Measurements from ENCODE around the gene ZNF775.

ZNF775 gene

DNA sequence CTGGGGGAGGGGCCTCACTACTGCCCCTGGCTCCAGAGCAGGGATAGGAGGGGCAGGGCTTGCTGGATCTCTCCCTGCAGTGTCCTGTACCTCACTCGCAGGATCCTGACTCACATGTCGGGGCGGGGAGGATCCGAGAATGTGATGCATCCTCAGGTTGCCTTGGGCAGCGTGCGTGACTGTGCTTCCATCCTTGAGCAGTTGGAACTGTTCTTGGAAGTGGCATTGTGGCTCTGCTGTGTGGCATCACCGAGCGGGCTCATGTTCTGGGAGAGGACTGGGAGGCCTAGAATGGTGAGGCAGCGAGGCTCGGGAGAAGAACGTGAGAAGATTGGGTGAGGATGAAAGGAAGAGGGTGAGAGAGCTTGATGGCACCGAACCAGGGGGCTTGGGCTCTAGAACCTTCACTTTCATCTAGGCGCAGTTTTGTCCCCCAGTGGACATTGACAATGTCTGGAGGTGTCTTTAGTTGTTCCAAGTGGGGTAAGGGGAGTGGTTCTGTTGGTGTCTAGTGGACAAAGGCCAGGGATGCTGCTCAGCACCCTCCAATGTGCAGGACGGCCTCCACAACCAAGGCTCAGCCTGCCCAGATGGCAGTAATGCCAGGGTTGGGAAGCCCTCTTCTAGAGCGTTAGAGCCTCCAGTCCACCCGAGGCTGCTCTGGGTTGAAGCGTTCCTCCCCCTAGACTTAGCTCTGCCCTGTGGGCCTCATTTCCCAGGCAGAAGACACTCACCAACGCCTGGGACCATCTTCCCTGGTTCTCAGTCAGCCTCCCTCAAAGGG lies 46.1 kb upstream of the ZNF775 start:
- no peak overlapping the region for H3K9ac ChIP-seq (ENCODE audit: low read length)
- H2BK12ac ChIP-seq (ENCODE audit: low read length in 2 of 2): no peak overlapping the region
- no peak overlapping the region for H2BK15ac ChIP-seq (ENCODE audit: low read depth, poor library complexity, severe bottlenecking)
- no peaks in the 10 kb centered on the region for H3K4me1 ChIP-seq (ENCODE audit: control insufficient read depth, insufficient read depth, low read depth, low read length)
- DNase-seq: no peak
- no peak overlapping the region for H3K23ac ChIP-seq (ENCODE audit: low read length in 2 of 2)
- H2BK120ac ChIP-seq (ENCODE audit: low read depth, low read length): no peak overlapping the region
- no peak overlapping the region for H3K27ac ChIP-seq (ENCODE audit: low read length, poor library complexity, severe bottlenecking)
- no peaks in the 10 kb centered on the region for H3K9me3 ChIP-seq (ENCODE audit: control insufficient read depth, low read length)
- WGBS: 89% methylated on average over 18 of the region's 18 CpGs
- no peaks in the 10 kb centered on the region for H3K36me3 ChIP-seq (ENCODE audit: control insufficient read depth in 1 of 2, insufficient read depth in 2 of 2, low read depth in 1 of 2, low read length in 2 of 2)
- peaks cover 14 to 21% of the 10 kb centered on the region in 2 experiments for H3K27me3 ChIP-seq (ENCODE audit: control insufficient read depth in 1 of 2, insufficient read depth in 1 of 2, low read length in 2 of 2)
- H3K4me2 ChIP-seq (ENCODE audit: low read length, poor library complexity, severe bottlenecking): no peak overlapping the region
- no peak overlapping the region for H2BK5ac ChIP-seq (ENCODE audit: low read depth, low read length, poor library complexity, severe bottlenecking)
- H3K79me1 ChIP-seq (replicated peaks; ENCODE audit: low read length, poor library complexity, severe bottlenecking): no peaks in the 10 kb centered on the region
- no peak overlapping the region for H3K18ac ChIP-seq (ENCODE audit: low read depth in 1 of 2, low read length in 2 of 2)
- no peak overlapping the region for H2AK5ac ChIP-seq (ENCODE audit: low read length, severe bottlenecking)
- H2AFZ ChIP-seq (ENCODE audit: low read depth, low read length): no peak overlapping the region
- no peak overlapping the region for H4K8ac ChIP-seq (ENCODE audit: low read length)
- H3K4ac ChIP-seq (ENCODE audit: low read depth in 1 of 2, low read length in 2 of 2): no peak overlapping the region
- H4K91ac ChIP-seq (ENCODE audit: low read length): no peak overlapping the region
- H3K4me3 ChIP-seq (ENCODE audit: insufficient read depth in 1 of 2, low read depth in 1 of 2, low read length in 2 of 2): no peak overlapping the region
- H3K14ac ChIP-seq (ENCODE audit: low read length in 2 of 2): no peak overlapping the region

DNA sequence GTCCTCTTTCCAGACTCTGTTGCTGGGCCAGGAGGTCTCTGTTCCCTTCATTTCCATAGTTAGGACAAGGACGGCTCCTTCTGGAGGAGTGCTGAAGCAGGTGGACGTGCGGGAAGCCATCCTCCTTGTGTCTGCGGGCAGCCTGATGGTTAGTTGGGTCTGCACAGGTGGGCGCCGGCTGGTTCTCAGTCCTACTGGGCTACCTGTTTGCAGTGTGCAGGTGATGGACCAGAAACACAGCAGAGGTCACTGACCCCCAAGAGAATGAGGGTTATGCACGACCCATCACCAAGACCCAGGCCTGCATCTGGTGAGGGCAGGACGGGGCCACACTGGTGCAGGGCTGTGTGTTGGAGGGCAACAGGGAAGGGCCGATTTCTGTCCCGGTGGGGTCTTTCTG lies 45.5 kb upstream of the ZNF775 start:
- peak overlapping the region; percentile 12 for H4K91ac ChIP-seq (ENCODE audit: low read length)
- H2BK5ac ChIP-seq (ENCODE audit: low read depth, low read length, poor library complexity, severe bottlenecking): no peak overlapping the region
- H3K4ac ChIP-seq (ENCODE audit: low read depth in 1 of 2, low read length in 2 of 2): no peak overlapping the region
- no peaks in the 10 kb centered on the region for H3K36me3 ChIP-seq (ENCODE audit: control insufficient read depth in 1 of 2, insufficient read depth in 2 of 2, low read depth in 1 of 2, low read length in 2 of 2)
- H2BK15ac ChIP-seq (ENCODE audit: low read depth, poor library complexity, severe bottlenecking): no peak overlapping the region
- no peak for DNase-seq
- H3K4me1 ChIP-seq (ENCODE audit: control insufficient read depth, insufficient read depth, low read depth, low read length): no peaks in the 10 kb centered on the region
- no peaks in the 10 kb centered on the region for H3K9me3 ChIP-seq (ENCODE audit: control insufficient read depth, low read length)
- peaks cover 16 to 23% of the 10 kb centered on the region in 2 experiments for H3K27me3 ChIP-seq (ENCODE audit: control insufficient read depth in 1 of 2, insufficient read depth in 1 of 2, low read length in 2 of 2)
- H2AFZ ChIP-seq (ENCODE audit: low read depth, low read length): no peak overlapping the region
- no peak overlapping the region for H3K18ac ChIP-seq (ENCODE audit: low read depth in 1 of 2, low read length in 2 of 2)
- no peak overlapping the region for H3K14ac ChIP-seq (ENCODE audit: low read length in 2 of 2)
- no peak overlapping the region for H2BK120ac ChIP-seq (ENCODE audit: low read depth, low read length)
- no peak overlapping the region for H4K8ac ChIP-seq (ENCODE audit: low read length)
- WGBS: 87% methylated on average over 10 of the region's 10 CpGs
- H3K4me2 ChIP-seq (ENCODE audit: low read length, poor library complexity, severe bottlenecking): no peak overlapping the region
- no peak overlapping the region for H3K27ac ChIP-seq (ENCODE audit: low read length, poor library complexity, severe bottlenecking)
- H3K9ac ChIP-seq (ENCODE audit: low read length): no peak overlapping the region
- no peaks in the 10 kb centered on the region for H3K79me1 ChIP-seq (replicated peaks; ENCODE audit: low read length, poor library complexity, severe bottlenecking)
- no peak overlapping the region for H2AK5ac ChIP-seq (ENCODE audit: low read length, severe bottlenecking)
- H3K23ac ChIP-seq (ENCODE audit: low read length in 2 of 2): no peak overlapping the region
- no peak overlapping the region for H3K4me3 ChIP-seq (ENCODE audit: insufficient read depth in 1 of 2, low read depth in 1 of 2, low read length in 2 of 2)
- peak overlapping the region; percentile 12 to 61 for H2BK12ac ChIP-seq (ENCODE audit: low read length in 2 of 2)

DNA sequence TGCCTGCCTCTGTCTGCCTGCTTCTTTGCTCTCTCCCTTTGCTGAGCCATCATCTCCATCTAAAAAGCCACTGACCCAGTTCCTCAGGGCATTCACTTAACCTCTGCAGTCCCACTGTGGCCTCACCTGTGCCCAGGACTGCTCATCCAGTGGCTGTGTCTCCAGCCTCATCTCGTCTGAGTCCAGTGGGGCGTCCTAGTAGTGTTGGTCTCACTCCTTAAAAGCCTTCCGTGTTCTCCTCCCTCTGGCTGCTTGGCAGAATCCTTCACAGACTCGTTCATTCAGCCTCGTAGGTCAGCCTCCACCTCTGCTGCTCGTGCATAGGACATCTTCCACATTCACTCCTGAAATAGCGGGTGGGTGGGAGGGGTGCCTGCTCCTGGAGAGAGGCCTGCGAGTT lies 45.0 kb upstream of the ZNF775 start:
- H3K36me3 ChIP-seq (ENCODE audit: control insufficient read depth in 1 of 2, insufficient read depth in 2 of 2, low read depth in 1 of 2, low read length in 2 of 2): no peaks in the 10 kb centered on the region
- H2BK120ac ChIP-seq (ENCODE audit: low read depth, low read length): no peak overlapping the region
- H3K27ac ChIP-seq (ENCODE audit: low read length, poor library complexity, severe bottlenecking): no peak overlapping the region
- peaks cover 2% of the 10 kb centered on the region for H3K4me1 ChIP-seq (ENCODE audit: control insufficient read depth, insufficient read depth, low read depth, low read length)
- H4K8ac ChIP-seq (ENCODE audit: low read length): no peak overlapping the region
- H3K18ac ChIP-seq (ENCODE audit: low read depth in 1 of 2, low read length in 2 of 2): no peak overlapping the region
- H3K4me2 ChIP-seq (ENCODE audit: low read length, poor library complexity, severe bottlenecking): no peak overlapping the region
- 83% methylated on average over 8 of the region's 8 CpGs for WGBS
- no peak overlapping the region for H2BK15ac ChIP-seq (ENCODE audit: low read depth, poor library complexity, severe bottlenecking)
- H3K4ac ChIP-seq (ENCODE audit: low read depth in 1 of 2, low read length in 2 of 2): no peak overlapping the region
- no peak overlapping the region for H2AFZ ChIP-seq (ENCODE audit: low read depth, low read length)
- no peak overlapping the region for H3K23ac ChIP-seq (ENCODE audit: low read length in 2 of 2)
- no peak for DNase-seq
- H3K4me3 ChIP-seq (ENCODE audit: insufficient read depth in 1 of 2, low read depth in 1 of 2, low read length in 2 of 2): no peak overlapping the region
- peaks cover 21 to 28% of the 10 kb centered on the region in 2 experiments for H3K27me3 ChIP-seq (ENCODE audit: control insufficient read depth in 1 of 2, insufficient read depth in 1 of 2, low read length in 2 of 2)
- no peaks in the 10 kb centered on the region for H3K9me3 ChIP-seq (ENCODE audit: control insufficient read depth, low read length)
- no peak overlapping the region for H3K9ac ChIP-seq (ENCODE audit: low read length)
- no peak overlapping the region for H3K14ac ChIP-seq (ENCODE audit: low read length in 2 of 2)
- no peaks in the 10 kb centered on the region for H3K79me1 ChIP-seq (replicated peaks; ENCODE audit: low read length, poor library complexity, severe bottlenecking)
- H2BK5ac ChIP-seq (ENCODE audit: low read depth, low read length, poor library complexity, severe bottlenecking): no peak overlapping the region
- H4K91ac ChIP-seq (ENCODE audit: low read length): peak overlapping the region; percentile 12
- no peak overlapping the region for H2AK5ac ChIP-seq (ENCODE audit: low read length, severe bottlenecking)
- peak overlapping the region; percentile 12 to 61 for H2BK12ac ChIP-seq (ENCODE audit: low read length in 2 of 2)

DNA sequence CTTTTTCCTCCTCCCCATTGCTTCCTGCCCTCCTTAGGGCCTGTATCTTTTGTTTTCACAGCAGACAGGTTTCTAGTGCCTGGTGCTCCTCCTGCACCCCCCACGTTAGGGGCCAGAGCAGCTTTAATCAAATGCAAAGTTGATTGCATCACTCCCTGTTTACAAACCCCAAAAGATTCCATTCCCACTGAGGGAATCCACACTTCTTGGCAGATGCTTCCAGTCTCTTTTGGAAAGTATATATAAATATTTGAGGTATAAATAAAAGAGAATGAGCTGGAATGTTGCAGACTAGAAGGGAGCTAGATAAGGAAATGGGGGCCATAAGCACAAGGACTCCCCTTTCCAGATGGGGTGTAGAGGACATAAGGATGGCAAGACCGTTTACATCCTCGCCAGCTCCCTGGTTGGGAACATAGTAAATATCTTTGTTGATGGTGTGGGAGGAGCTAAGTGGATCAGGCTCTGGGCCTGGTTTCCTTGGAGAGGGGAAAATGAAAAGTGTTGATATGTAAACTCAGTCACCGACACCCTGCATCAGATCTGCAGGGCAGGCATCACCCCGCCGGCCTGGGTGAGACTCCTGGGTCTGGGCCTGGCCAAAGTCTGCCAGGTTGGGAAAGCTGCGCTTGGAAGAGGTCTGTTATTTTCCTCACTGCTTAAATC lies 43.9 kb upstream of the ZNF775 start:
- Histone ChIP-seq H3K27ac (ENCODE audit: low read length, poor library complexity, severe bottlenecking) (no peak overlapping the region), H4K8ac (ENCODE audit: low read length) (no peak overlapping the region), H3K27me3 (ENCODE audit: control insufficient read depth in 1 of 2, insufficient read depth in 1 of 2, low read length in 2 of 2) (peaks cover 31 to 39% of the 10 kb centered on the region in 2 experiments), H2AFZ (ENCODE audit: low read depth, low read length) (no peak overlapping the region), H4K91ac (ENCODE audit: low read length) (no peak overlapping the region), H3K14ac (ENCODE audit: low read length in 2 of 2) (no peak overlapping the region), H3K36me3 (ENCODE audit: control insufficient read depth in 1 of 2, insufficient read depth in 2 of 2, low read depth in 1 of 2, low read length in 2 of 2) (no peaks in the 10 kb centered on the region), H3K23ac (ENCODE audit: low read length in 2 of 2) (no peak overlapping the region), H3K4me1 (ENCODE audit: control insufficient read depth, insufficient read depth, low read depth, low read length) (peaks cover 12% of the 10 kb centered on the region), H3K9ac (ENCODE audit: low read length) (no peak overlapping the region), H3K9me3 (ENCODE audit: control insufficient read depth, low read length) (no peaks in the 10 kb centered on the region), H3K4me2 (ENCODE audit: low read length, poor library complexity, severe bottlenecking) (no peak overlapping the region), H2BK12ac (ENCODE audit: low read length in 2 of 2) (peak overlapping the region in 1 of 2 experiments; percentile 67), H3K79me1 (replicated peaks; ENCODE audit: low read length, poor library complexity, severe bottlenecking) (no peaks in the 10 kb centered on the region), H2BK120ac (ENCODE audit: low read depth, low read length) (no peak overlapping the region), H2AK5ac (ENCODE audit: low read length, severe bottlenecking) (no peak overlapping the region), H2BK15ac (ENCODE audit: low read depth, poor library complexity, severe bottlenecking) (peak overlapping the region; percentile 1), H3K4me3 (ENCODE audit: insufficient read depth in 1 of 2, low read depth in 1 of 2, low read length in 2 of 2) (no peak overlapping the region), H2BK5ac (ENCODE audit: low read depth, low read length, poor library complexity, severe bottlenecking) (no peak overlapping the region), H3K18ac (ENCODE audit: low read depth in 1 of 2, low read length in 2 of 2) (no peak overlapping the region), H3K4ac (ENCODE audit: low read depth in 1 of 2, low read length in 2 of 2) (peak overlapping the region in 1 of 2 experiments; percentile 44)
- WGBS: 50% methylated on average over 7 of the region's 7 CpGs
- DNase-seq: peak; percentile 75

Data from mesenchymal stem cell (in vitro differentiated cells and primary cell).